ENCODE measurements around the gene CD74. TPM values are rescaled to one million over a fixed set of nuclear protein-coding genes. Genes with fewer than 3 reads are reported as not detected.

Gene CD74
- total RNA-seq, 1 experiment from 2014 or later, result 0.22 TPM

DNA sequence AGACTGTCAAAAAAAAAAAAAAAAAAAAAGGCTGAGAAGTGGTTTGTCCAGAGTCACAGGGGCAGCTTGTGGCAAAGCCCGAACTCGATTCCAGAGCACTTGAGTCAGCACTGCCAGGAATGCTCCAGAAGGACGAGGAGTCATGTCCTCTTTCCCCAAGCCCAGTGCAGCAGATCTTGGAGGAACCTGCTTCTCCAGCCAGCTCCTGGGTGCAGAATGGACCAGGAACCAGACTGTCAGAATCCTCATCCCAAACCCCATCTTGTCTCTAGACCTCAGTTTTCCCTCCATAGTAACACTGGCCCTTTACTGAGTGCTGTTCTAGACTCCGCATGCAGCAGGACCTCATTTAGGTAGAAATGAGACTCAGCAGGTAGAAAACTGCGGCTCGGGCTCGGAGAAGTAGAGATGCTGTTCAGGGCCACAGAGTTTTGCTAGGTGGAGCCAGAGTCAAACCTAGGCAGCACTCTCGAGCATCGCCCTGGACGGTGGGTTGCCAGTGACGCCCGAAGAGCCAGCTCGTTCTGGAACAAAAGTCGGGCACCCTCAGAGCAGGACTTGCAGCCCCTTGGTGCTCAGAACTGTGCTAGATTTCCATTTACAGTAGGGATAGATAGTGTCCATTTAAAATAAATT lies 15.4 kb downstream of the CD74 start:
- H3K79me2 ChIP-seq (ENCODE audit: low read length), result no peaks in the 10 kb centered on the region
- H3F3A ChIP-seq (ENCODE audit: low read length, unreplicated experiment), result no peaks in the 10 kb centered on the region
- no peak overlapping the region for H3K4me3 ChIP-seq (ENCODE audit: low read length)
- peaks cover 67% of the 10 kb centered on the region for H3K36me3 ChIP-seq (ENCODE audit: low read depth, low read length)
- H3K27ac ChIP-seq (ENCODE audit: low read length), result no peak overlapping the region
- TF ChIP-seq, protein P1, sequence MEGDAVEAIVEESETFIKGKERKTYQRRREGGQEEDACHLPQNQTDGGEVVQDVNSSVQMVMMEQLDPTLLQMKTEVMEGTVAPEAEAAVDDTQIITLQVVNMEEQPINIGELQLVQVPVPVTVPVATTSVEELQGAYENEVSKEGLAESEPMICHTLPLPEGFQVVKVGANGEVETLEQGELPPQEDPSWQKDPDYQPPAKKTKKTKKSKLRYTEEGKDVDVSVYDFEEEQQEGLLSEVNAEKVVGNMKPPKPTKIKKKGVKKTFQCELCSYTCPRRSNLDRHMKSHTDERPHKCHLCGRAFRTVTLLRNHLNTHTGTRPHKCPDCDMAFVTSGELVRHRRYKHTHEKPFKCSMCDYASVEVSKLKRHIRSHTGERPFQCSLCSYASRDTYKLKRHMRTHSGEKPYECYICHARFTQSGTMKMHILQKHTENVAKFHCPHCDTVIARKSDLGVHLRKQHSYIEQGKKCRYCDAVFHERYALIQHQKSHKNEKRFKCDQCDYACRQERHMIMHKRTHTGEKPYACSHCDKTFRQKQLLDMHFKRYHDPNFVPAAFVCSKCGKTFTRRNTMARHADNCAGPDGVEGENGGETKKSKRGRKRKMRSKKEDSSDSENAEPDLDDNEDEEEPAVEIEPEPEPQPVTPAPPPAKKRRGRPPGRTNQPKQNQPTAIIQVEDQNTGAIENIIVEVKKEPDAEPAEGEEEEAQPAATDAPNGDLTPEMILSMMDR (conservative IDR thresholded peaks at IDR 0.05; ENCODE audit: low read depth, low read length), result no peak
- TF ChIP-seq EZH2phosphoT487 (IDR thresholded peaks at IDR 0.05; ENCODE audit: borderline replicate concordance, low read length) (no peak), EZH2 (IDR thresholded peaks at IDR 0.05; ENCODE audit: low read length, unreplicated experiment) (no peak)
- intact Hi-C loops (cut with micrococcal nuclease), result loop anchor here (1.0 kb wide), 1 partner anchor 39 kb away; no protein-coding TSS in a partner anchor
- ChIA-PET CTCF (interaction anchor here (0.6 kb wide), 1 partner anchor 53 kb away, joined by 3 read pairs; no protein-coding TSS in a partner anchor), POLR2A (ENCODE audit: unreplicated experiment) (no interaction called here)
- ATAC-seq, result no peak
- H4K20me1 ChIP-seq (ENCODE audit: low read length), result no peaks in the 10 kb centered on the region
- no peaks in the 10 kb centered on the region for H3K9me3 ChIP-seq (ENCODE audit: low read length)
- no peaks in the 10 kb centered on the region for H3K9me2 ChIP-seq (replicated peaks; ENCODE audit: low read length)
- DNase-seq, result no peak
- no peak overlapping the region for H3K4me2 ChIP-seq (ENCODE audit: low read length)
- no peaks in the 10 kb centered on the region for H3K4me1 ChIP-seq (ENCODE audit: insufficient read depth, low read length)
- no TSS peak for BruUV-seq (replicated peaks)
- H3K27me3 ChIP-seq (ENCODE audit: low read length), result no peaks in the 10 kb centered on the region
- H3K9ac ChIP-seq (ENCODE audit: low read length), result no peak overlapping the region
- H2AFZ ChIP-seq (ENCODE audit: low read length), result no peak overlapping the region

DNA sequence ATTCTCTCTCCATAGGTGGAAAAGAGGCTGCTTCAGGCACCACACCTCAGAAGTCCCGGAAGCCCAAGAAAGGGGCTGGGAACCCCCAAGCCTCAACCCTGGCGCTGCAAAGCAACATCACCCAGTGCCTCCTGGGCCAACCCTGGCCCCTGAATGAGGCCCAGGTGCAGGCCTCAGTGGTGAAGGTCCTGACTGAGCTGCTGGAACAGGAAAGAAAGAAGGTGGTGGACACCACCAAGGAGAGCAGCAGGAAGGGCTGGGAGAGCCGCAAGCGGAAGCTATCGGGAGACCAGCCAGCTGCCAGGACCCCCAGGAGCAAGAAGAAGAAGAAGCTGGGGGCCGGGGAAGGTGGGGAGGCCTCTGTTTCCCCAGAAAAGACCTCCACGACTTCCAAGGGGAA lies 16.4 kb downstream of the CD74 start:
- no peak overlapping the region for H3K4me3 ChIP-seq (ENCODE audit: low read length)
- POLR2A ChIA-PET (ENCODE audit: unreplicated experiment), result no interaction called here
- TF ChIP-seq, protein P1 (conservative IDR thresholded peaks at IDR 0.05; ENCODE audit: low read depth, low read length), result no peak
- TF ChIP-seq EZH2 (IDR thresholded peaks at IDR 0.05; ENCODE audit: low read length, unreplicated experiment), result no peak
- TF ChIP-seq EZH2phosphoT487 (IDR thresholded peaks at IDR 0.05; ENCODE audit: borderline replicate concordance, low read length), result no peak
- peaks cover 76% of the 10 kb centered on the region for H3K36me3 ChIP-seq (ENCODE audit: low read depth, low read length)
- intact Hi-C loops (cut with micrococcal nuclease), result no loop called here
- no peak overlapping the region for H3K4me2 ChIP-seq (ENCODE audit: low read length)
- no peak overlapping the region for H3K9ac ChIP-seq (ENCODE audit: low read length)
- DNase-seq, result no peak
- H3K9me2 ChIP-seq (replicated peaks; ENCODE audit: low read length), result no peaks in the 10 kb centered on the region
- H3K9me3 ChIP-seq (ENCODE audit: low read length), result no peaks in the 10 kb centered on the region
- ATAC-seq, result no peak
- H4K20me1 ChIP-seq (ENCODE audit: low read length), result no peaks in the 10 kb centered on the region
- no peaks in the 10 kb centered on the region for H3F3A ChIP-seq (ENCODE audit: low read length, unreplicated experiment)
- no peak overlapping the region for H3K27ac ChIP-seq (ENCODE audit: low read length)
- H2AFZ ChIP-seq (ENCODE audit: low read length), result no peak overlapping the region
- no peaks in the 10 kb centered on the region for H3K79me2 ChIP-seq (ENCODE audit: low read length)
- BruUV-seq (replicated peaks), result no TSS peak
- no peaks in the 10 kb centered on the region for H3K4me1 ChIP-seq (ENCODE audit: insufficient read depth, low read length)
- H3K27me3 ChIP-seq (ENCODE audit: low read length), result no peaks in the 10 kb centered on the region
- CTCF ChIA-PET, result no interaction called here

DNA sequence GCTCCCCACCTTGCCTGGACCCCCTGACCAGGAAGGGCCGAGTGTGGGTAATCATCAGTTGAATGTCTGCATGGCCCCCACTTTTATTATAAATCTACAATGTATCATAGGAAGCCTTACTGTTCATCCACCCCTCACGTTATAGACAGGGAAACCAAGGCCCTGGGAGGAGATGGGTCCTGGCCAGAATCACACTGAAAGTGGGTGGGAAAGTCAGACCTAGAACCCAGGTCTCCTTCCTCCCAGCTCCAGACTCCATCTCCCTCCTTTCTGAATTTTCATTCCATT lies 17.1 kb downstream of the CD74 start:
- CTCF ChIA-PET, result no interaction called here
- TF ChIP-seq EZH2phosphoT487 (IDR thresholded peaks at IDR 0.05; ENCODE audit: borderline replicate concordance, low read length), result no peak
- no peak overlapping the region for H3K27ac ChIP-seq (ENCODE audit: low read length)
- no peaks in the 10 kb centered on the region for H3K9me2 ChIP-seq (replicated peaks; ENCODE audit: low read length)
- DNase-seq (no peak), ATAC-seq (no peak)
- no peaks in the 10 kb centered on the region for H4K20me1 ChIP-seq (ENCODE audit: low read length)
- intact Hi-C loops (cut with micrococcal nuclease), result no loop called here
- no peaks in the 10 kb centered on the region for H3K9me3 ChIP-seq (ENCODE audit: low read length)
- H3K27me3 ChIP-seq (ENCODE audit: low read length), result no peaks in the 10 kb centered on the region
- no peak overlapping the region for H3K4me3 ChIP-seq (ENCODE audit: low read length)
- POLR2A ChIA-PET (ENCODE audit: unreplicated experiment), result no interaction called here
- no peaks in the 10 kb centered on the region for H3K79me2 ChIP-seq (ENCODE audit: low read length)
- BruUV-seq (replicated peaks), result no TSS peak
- H3K4me2 ChIP-seq (ENCODE audit: low read length), result no peak overlapping the region
- no peaks in the 10 kb centered on the region for H3F3A ChIP-seq (ENCODE audit: low read length, unreplicated experiment)
- H3K4me1 ChIP-seq (ENCODE audit: insufficient read depth, low read length), result no peaks in the 10 kb centered on the region
- H3K9ac ChIP-seq (ENCODE audit: low read length), result no peak overlapping the region
- H3K36me3 ChIP-seq (ENCODE audit: low read depth, low read length), result peaks cover 82% of the 10 kb centered on the region
- no peak overlapping the region for H2AFZ ChIP-seq (ENCODE audit: low read length)

Data from PC-3 (cell line).